DMS114 treated with DMSO at 0.1 percent for 48 hours (cell line): ENCODE measurements around the gene CTDSPL.

ENCODE experiments used
- DNase-seq: peaks from one replicate; lab custom pipeline; 2025; ENCODE audit not compliant: unreplicated experiment; lab: John Stamatoyannopoulos, UW

The CTDSPL gene

DNA sequence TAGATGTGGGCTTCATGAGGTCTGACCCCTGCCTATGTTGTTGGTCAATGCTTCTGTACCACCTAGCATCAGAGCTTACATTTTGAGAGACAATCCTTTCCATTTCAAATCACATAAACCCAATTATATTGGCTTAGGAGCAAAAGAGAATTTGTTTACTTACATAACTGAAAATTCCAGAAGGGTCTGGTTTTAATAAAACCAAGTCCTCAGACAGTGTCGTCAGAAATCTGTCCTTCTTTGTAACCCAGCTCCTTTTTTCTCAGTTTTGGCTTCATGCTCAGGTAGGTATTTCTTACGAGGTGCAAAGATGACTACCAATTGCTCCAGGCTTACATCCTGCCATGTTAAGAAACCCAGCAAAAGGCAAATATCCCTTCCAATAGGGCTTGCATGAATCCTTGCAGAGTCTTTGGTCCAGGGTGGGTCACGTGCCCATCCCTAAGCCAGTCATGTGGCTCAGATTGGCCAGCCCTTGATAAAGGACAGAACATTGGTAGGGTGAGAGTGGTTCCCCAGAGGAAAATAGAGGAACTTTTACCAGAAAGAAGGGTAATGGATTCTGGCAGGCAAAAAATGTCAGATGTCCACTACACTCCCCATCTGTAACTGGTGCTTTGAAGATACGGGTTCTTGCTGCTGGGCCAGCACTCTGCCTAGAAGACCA, 78.7 kb downstream of the CTDSPL start:
- no peak for DNase-seq

DNA sequence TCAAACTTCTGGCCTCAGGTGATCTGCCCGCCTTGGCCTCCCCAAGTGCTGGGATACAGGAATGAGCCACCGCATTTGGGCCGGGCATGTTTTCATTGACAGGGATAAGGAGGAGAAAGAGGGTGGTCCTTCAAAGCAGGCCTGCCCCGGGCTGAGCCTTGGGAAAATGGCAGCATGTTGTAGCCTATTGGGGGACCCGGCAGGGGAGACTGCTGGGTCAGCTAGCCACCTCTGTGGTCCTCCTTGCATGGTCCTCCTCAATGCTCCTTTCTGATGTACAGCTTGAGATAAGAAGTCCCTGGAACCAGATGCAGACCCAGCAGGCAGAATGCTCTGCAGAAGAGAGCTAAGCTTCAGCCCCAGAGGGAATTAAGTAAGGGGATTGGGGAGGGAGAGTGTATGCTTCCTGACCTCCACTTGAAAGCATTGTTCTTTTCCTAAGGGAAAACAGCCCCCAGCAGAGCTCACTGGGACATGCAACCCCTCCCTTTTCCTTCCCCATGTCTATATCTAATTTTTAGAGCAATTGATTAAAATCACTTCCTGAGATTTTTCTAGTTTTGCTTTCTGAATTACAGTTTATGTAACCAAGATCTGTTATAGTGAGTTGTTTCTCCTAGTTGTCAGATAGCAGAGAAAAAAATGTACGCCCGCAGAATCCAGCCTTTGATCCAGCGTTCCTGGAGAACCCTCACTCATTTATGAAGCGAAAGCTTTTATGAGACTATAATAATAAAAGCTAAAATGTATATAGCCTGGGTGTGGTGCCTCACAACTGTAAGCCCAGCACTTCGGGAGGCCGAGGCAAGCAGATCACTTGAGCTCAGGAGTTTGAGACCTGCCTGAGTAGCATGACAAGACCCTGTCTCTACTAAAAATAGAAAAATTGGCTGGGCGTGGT, 80.2 kb downstream of the CTDSPL start:
- DNase-seq = no peak

DNA sequence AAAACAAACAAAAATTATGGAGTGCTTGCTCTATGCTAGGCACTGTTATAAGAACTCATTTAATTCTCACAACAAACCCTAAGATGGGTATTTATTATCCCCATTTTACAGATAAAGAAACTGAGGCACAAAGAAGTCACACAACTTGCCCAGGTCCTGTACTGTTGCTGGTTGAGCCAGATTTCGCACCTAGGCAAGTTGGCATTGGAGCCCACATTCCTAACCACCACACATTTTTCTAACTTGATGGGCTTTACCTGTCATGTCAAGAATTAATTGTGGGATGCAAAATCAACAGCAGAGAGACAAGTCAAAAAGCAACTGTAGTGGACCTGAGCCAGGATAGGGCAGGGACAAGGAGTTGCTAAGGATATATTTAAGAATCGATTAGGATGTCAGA, 81.0 kb downstream of the CTDSPL start:
- no peak for DNase-seq

DNA sequence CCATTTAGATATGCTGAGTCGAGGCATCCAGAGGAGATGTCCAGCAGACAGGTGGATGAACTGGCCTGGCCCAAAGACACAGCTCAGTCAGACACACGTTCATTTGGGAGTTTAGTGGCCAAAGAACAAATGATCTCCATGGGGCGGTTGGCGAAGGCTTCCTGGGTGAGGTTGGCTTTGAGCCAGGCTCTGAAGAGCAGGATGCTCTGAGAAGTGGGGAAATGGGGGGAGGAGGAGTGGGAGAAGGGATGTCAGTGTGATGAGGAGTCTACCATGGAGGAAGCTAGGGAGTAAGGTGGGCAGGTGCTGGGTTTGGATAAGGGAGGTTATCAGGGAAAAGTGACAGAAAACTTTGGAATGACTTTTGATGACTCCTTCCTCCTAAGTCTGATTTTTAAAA, 81.4 kb downstream of the CTDSPL start:
- no peak for DNase-seq

DNA sequence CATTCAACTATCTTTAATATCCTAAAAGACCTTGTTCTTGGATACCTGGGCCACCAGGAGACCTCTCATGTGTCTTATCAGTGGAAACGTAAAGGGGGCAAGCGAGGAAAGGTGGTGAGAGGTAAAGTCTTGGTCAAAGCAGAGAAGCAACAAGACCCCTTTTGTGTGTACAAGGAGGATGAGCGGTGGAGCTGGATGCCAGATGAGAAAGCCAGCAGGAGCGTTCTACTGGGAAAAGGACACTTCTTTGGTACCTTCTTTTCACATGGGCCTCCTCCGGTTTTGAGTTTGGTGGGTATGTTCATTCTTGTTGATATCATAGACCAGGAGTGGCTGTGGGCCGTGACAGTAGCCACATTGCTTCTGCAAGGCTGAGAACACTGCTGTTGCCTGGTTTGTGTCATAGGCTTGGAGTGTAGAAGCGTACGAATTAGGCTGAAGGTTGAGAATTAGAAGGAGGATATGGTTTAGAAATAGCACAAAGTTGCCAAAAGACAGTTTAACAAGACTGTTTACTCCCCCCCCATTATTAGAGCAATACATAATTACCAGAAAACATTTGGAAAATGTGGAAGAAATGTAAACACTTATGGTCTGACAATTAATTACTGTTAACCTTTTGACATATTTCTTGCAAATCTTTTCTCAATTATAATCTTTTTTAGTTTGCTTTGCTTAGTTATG, 82.1 kb downstream of the CTDSPL start:
- no peak for DNase-seq

DNA sequence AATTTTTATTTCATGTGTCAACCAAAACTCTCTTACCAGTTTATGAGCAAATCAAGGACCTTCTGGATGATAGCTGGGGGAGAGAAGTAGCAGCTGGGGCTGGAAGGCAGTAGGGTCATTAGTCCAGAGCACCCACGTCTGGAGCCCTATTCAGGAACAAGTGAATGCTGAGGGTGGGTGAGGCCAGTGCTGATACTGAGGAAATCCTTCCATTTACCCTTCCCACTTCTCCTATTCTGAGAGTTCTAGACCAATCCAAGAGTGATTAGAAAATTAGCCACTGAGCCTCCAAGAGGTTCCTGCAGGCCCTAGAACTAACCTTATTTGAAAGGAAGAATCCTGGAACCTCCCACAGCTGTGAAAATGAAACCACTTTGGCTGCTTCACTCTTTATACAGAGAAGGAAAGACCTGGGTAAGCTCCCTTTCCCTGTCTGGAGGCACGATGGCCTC, 82.7 kb downstream of the CTDSPL start:
- no peak for DNase-seq

DNA sequence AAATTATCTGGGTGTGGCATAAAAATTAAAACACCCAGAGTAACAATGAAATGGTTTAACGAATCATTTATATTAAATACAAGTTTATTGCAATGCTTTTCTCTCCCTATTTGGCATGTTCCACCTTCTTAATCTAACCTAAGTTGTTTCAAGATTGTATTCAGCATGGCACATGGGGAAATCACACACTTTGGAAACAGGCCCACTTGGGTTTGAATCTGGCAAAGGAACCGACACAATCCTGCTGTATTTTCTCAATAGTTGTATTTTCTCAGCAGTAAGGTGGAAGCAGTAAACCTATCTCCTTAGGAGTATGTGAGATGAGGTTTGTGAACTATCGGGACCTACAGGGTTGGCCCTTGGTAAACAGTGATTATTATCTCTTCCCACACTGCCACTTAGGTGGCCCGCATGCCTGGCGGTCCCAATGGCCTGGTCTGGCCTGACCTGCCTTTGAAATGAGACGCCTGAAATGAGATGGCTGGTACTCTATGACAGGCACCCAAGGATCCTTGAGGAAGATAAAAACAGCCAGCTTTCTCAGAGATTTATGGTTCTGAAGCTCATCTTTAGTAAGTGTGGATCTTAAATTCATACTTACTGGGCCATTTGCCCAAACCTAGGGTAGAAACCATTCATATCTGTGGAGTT, 83.6 kb downstream of the CTDSPL start:
- DNase-seq = no peak

DNA sequence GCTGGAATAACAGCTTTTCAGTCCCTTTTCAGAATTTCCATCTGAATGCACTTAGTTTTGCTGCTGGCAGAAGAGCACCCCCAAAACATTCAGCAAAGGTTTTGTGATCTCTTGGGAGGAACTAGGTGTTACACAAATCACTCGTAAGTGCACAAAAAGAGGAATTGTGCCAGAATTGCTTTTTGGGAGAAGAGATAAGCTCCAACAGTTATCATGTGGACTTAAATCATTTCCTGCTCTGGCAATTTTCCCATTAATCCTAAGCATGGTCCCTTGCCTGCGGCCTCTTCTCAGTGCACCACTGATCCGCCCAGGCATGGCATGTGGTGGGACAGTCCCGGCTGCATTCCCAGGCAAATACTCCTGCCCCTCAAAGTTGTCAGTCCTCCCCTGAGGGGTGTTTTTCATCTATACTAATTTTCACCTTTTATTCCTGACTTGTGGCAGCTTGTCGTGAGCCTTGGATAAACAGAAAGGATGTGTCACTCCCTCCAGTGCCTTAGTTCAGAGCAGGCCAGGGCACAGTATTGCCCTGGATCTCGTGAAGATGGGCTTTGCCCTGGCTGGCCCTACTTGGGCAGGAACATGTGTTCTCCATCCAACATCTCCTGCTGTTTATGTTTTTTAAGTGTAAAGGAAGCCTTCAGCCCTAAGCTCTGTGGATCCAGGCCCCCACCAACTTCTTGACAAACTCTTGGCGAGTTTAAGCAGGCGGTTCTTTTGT, 84.3 kb downstream of the CTDSPL start:
- DNase-seq = no peak

DNA sequence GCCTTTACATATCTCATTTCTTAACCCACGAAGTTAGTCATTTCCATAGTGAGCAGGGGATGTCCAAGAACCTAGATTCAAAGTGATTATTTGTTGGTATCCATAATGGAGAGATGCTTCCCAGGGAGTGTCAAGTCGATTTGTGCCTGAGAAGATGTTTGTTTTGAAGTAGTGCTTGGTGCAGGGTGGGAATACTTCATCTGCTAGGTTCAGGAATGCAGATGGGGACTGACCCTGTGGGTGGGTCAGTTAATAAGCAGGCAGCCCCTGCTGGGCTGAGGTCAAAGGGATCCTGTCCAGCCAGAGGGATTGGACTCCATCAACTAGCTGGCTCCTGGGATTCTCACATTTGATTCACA, 84.8 kb downstream of the CTDSPL start:
- DNase-seq = no peak

DNA sequence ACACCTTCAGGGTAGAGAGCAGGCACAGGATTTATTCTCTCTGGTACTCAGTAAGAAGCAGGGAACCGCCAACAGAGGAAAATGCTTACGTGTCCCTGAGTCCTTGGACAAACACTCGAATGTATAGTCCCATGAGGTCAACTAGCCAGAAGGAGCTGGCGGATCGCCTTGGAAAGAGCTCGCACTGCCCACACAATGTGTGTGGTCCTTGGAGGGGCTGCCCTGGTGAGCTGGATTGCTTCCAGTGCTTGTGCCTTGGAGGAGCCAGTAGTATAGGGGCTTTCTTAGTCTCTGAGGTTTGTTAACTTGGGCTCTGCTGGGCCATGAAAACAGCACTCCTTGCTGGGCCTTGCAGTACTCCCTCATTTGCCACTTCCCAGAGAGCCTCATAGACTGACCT, 88.2 kb downstream of the CTDSPL start:
- no peak for DNase-seq

DNA sequence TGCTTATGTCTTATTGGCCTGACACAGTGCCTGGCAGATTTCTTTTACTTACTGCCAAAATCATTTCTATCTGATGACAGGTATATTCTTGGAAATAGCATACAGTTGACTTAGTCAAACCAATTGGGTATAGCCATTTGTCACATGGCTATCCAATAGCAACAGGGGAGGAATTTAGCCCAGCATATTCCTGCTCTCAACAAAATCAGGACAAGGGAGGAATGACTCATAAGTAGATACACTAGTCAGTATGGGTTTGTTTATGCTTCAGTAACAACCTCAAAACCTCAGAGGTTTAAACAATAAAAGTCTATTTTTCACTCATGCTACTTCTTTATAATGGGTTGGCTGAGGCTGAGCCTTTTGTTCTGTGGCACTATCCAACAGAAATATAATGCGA, 90.9 kb downstream of the CTDSPL start:
- no peak for DNase-seq

DNA sequence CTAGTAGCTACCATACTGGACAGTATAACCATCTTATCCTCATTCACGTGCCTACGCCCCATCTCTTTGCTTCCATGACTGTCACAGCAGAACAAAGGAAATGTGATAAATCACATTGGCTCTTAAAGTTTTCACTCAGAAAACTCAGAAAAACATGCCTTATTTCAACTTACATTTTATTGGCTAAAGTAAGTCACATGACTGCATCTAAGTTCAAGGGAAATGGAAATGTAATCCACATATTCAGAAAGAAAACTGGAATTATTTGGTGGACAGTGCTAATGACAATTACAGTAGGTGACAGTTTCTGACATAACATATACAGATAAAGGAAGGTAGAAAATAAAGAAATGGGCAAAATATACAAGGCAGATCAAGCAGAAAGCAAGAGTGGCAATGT, 91.5 kb downstream of the CTDSPL start:
- no peak for DNase-seq

DNA sequence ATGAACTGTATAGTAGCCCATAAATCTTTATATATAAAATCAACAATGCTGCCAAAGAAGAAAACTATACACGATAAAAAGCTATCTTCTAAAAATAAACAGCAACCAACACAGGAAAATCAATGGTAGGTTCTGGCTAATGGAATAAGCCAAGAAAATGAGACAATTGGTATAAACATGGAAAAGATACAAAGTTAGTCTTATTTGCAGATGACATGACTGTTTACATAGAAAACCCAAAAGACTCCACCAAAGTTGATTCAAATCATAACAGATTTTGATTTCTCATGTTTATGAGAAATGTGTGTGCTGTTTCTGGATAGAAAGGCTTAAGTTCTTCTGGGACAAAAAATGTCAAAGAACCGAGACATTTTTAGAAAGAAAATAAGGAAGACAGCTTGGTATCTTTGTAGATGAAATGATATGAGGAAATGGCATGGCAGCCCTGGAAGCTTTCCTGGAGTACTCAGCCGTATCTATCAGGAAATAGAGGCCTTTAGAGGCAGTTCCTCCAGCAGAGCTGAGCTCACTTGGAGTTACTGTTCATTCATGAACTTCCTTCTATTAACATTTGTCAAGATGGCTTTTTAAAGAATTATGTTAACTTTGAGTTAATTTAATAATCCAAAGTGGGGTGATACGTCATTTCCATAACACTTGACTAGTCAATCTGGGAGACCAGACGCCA, 92.2 kb downstream of the CTDSPL start:
- no peak for DNase-seq

DNA sequence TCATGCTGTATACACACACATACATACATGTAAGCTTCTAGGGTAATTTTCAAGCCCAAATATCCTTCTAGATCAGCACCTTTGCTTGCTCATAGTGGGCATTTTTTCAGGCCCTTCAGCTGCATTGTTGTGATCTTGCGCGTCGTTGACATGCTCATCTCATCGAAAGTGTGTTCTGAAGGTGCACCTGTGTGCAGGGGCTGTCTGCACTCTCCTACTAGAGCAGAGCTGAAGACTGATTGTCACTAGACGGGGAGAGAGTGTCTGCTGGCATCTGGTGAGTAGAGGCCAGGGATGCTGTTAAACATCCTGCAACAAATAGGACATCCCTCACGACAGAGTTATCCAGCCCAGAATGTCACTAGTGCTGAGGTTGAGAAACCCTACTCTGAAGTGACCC, 93.2 kb downstream of the CTDSPL start:
- DNase-seq = no peak

DNA sequence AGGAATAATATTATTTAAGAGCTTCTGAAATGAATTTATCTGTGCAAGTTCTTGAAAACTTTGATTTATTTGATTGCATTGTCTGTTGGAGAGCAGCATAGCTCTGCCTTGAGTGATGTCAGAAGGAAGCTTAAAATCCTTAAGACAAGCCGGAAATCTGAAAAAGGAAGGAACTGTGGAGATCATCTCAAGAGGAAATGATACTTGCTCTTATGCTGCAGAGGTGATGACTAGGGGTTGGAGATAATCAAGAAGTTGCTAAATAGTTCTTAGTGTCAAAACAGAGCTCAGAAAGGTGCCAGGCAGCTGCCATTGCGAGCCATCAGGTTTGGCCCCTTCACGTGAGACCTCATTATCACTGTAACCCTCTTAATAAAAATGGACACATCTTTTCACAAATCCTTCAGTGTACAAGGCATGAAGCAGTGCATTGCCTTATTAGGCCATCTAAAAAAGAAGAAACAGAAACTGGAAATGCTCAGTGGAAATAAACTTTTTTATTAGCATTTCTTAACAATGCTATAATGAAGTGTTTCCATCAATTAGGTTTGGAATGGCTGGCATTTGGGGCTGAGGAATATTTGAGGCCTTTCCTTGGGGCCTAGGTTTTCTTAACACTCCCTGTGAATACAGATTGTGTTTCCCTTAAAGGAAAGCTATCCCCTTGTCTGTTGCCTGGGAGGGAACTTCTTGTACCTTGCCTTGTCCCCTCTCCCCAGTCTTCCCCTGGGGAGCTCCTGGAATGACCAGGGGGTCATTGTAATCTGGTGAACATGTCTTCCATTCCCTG, 94.4 kb downstream of the CTDSPL start:
- DNase-seq = no peak

DNA sequence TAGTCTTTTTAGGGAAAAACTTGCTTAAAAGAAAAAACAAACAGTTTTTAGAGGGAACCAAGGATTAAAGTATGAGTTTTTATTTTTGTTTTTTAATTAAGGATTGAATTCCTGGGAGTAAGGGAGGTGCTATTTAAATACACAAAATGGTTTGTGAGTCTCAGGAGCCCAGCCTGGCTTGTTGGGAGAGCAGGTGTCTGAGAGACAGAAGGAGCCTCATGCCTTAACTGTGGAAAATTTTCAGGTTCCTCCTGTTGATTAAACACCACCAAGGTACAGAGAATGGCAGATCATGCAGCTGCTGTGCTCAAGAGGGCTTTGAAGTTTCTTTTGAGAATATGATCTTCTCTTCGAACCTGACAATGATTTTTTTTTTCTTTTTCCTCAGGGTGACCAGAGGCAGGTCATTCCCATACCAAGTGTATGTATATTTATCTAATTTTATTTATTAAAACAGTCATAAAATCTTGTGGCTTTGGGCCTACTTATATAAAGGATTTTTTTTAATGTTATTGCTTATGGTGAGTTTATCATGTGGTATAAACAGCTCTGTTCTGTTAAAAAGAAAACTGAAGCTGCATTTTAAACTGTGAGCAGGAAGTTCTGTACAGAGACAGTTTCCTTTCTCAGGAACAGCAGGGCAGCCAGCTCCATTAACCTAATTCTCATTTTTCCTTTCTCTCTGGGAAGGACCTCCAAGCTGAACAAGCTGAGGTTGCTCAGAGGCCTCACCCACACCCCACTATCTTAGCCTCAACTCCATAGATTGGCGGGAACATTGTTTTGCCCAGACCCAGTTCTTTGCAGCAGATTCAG, 95.3 kb downstream of the CTDSPL start:
- DNase-seq = no peak

DNA sequence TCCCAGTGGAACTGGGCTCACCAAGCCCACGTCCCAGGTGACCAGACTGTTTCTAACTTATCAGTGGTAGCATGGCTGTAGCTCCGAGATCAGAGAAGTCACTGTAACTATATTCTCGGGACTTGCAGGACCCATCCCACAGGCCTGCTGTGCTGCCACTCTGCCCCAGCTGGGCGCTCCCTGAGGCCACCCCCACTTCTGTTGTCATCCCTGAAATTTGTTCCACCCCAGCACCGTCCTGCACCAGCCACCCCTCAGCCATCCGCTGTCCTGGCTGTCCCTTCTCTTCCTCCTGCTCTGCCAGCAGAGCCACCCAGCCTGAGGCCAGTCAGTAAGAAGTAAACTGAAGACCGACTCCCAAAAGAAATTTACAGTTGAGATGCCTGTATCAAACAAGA, 95.9 kb downstream of the CTDSPL start:
- no peak for DNase-seq

DNA sequence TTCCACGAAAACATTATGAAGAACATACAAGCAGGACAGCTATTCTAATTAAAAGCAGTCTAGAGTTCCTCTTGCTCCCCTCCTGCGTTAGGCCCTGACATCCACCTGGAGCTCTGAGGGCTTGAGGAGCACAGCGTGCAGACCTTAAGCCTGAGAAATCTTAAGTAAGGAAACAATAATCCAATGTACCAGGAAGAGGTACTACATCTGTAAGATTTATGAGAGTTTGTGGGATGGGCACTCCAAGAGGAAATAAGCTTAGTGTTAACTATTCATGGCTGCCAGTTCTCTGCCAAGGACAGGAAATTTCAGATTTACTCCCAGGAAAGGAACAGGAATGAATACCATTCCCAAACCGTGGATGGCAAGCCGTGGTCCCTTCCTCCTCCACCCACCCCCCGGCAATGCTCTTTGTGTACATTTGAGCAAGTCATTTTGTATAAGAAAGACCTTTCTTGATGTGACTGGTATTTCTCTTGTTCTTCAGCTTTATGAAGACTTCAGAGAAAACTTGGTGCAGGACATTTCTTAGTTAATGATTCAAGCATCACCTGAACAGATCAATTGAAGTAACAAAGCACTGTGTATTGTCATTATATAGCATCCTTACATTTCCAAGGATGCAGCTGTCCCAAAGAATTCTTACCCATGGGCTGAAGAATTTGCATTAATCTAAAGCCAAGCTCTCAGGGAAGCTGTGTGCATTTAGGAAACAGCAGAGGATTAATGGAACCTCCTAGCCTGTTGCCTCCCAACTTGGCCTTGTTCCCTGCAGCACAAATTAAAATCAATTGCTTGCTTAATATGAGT, 100.1 kb downstream of the CTDSPL start:
- no peak for DNase-seq
